ENCODE data around the gene KCNMB3.
A peak's percentile ranks its signal among the peaks of the same experiment; 100 is the strongest.

KCNMB3 gene

GRCh38 chr3:179196098-179196497 lies 54.8 kb downstream of the KCNMB3 start:
- peak; percentile 83 for DNase-seq (ENCODE audit: low spot score)

- no peak for DNase-seq (ENCODE audit: low spot score)
Observed at GRCh38 chr3:179194931-179195330, 56.0 kb downstream of the KCNMB3 start.
